Neural progenitor cell (in vitro differentiated cells): ENCODE measurements around the gene PRR35. TPM values are rescaled to one million over a fixed set of nuclear protein-coding genes. Genes with fewer than 3 reads are reported as not detected.

Experiments
- DNase-seq: peaks from one replicate; pipeline ENCODE4 v3.0.0-alpha.2; 2016; ENCODE audit warnings: low spot score
- H2AFZ ChIP-seq: fragments of 200-600 bp; sonication (generic); replicated peaks from 2 replicates; pipeline ENCODE4 v1.6.1; 2016; ENCODE audit warnings: antibody characterized with exemption
- H3F3A ChIP-seq: fragments of 200-600 bp; sonication (generic); 2 replicates; pipeline ENCODE4 v1.6.1; 2016; ENCODE audit warnings: antibody characterized with exemption, low read depth
- H3K27ac ChIP-seq: fragments of 200-600 bp; sonication (generic); 2 replicates; pipeline ENCODE4 v1.5.1; 2016; ENCODE audit warnings: mild to moderate bottlenecking
- H3K27me3 ChIP-seq: fragments of 200-600 bp; sonication (generic); 2 replicates; pipeline ENCODE4 v1.6.1; 2016; ENCODE audit warnings: mild to moderate bottlenecking, moderate library complexity
- H3K36me3 ChIP-seq: fragments of 200-600 bp; sonication (generic); 2 replicates; pipeline ENCODE4 v1.5.1; 2016
- H3K4me1 ChIP-seq: fragments of 200-600 bp; sonication (generic); 2 replicates; pipeline ENCODE4 v1.6.1; 2016; ENCODE audit warnings: mixed run types
- H3K4me2 ChIP-seq: fragments of 200-600 bp; sonication (generic); 2 replicates; pipeline ENCODE4 v1.6.1; 2016
- H3K4me3 ChIP-seq: fragments of 200-600 bp; sonication (generic); 2 replicates; pipeline ENCODE4 v1.5.1; 2016
- H3K79me2 ChIP-seq: fragments of 200-600 bp; sonication (generic); 2 replicates; pipeline ENCODE4 v1.6.1; 2016; ENCODE audit warnings: low read depth
- H3K9ac ChIP-seq: fragments of 200-600 bp; sonication (generic); 2 replicates; pipeline ENCODE4 v1.6.1; 2016
- H3K9me3 ChIP-seq: fragments of 200-600 bp; sonication (generic); 2 replicates; pipeline ENCODE4 v1.5.1; 2016; ENCODE audit warnings: low read depth
- H4K20me1 ChIP-seq: fragments of 200-600 bp; sonication (generic); 2 replicates; pipeline ENCODE4 v1.6.1; 2016; ENCODE audit warnings: low read depth
- H3K27ac Mint-ChIP-seq: 3 replicates; pipeline ENCODE4 v1.8.0; 2021; ENCODE audit warnings: mixed read lengths
- H3K27me3 Mint-ChIP-seq: 2 replicates; pipeline ENCODE4 v1.8.0; 2022; ENCODE audit warnings: low read depth, mild to moderate bottlenecking, inconsistent platforms, moderate library complexity, mixed read lengths; ENCODE audit not compliant: insufficient read depth
- H3K36me3 Mint-ChIP-seq: 3 replicates; pipeline ENCODE4 v1.8.0; 2021; ENCODE audit warnings: mixed read lengths
- H3K4me1 Mint-ChIP-seq: 3 replicates; pipeline ENCODE4 v1.8.0; 2021; ENCODE audit warnings: mixed read lengths
- H3K4me3 Mint-ChIP-seq: 3 replicates; pipeline ENCODE4 v1.8.0; 2021; ENCODE audit warnings: mild to moderate bottlenecking, moderate library complexity, mixed read lengths
- H3K9me3 Mint-ChIP-seq: 3 replicates; pipeline ENCODE4 v1.8.0; 2020; ENCODE audit warnings: mixed read lengths
- CTCF ChIP-seq: fragments of 200-600 bp; sonication (generic); IDR thresholded peaks from 2 replicates; pipeline ENCODE4 v1.5.1; 2017; ENCODE audit warnings: antibody characterized with exemption, mild to moderate bottlenecking
- EZH2 ChIP-seq: fragments of 200-600 bp; sonication (generic); IDR thresholded peaks from 2 replicates; pipeline ENCODE4 v1.6.1; 2017; ENCODE audit warnings: antibody characterized with exemption, mild to moderate bottlenecking, moderate library complexity
- EZH2phosphoT487 ChIP-seq: fragments of 200-600 bp; sonication (generic); IDR thresholded peaks from 2 replicates; pipeline ENCODE4 v1.6.1; 2017; ENCODE audit warnings: antibody characterized with exemption
- microRNA-seq: library from miRNA; unstranded; fragments of <30 nt; microRNA quantifications from one replicate; pipeline ENCODE4, GENCODE V29; 2016
- small RNA-seq: library from RNA; depleted of rRNA; stranded (forward); fragments of <200 nt; gene quantifications from one replicate; pipeline ENCODE3, GENCODE V24; 2015
- total RNA-seq: library from RNA; depleted of rRNA; stranded (reverse); fragments of >200 nt; gene quantifications from 2 replicates; pipeline ENCODE4 v1.2.3, GENCODE V29; 2015; ENCODE audit warnings: low replicate concordance

Gene PRR35
- total RNA-seq, 1 donor from 2014 or later, result not detected

- Mint-ChIP-seq H3K9me3 (peaks cover 12% of the 10 kb centered on the region), H3K36me3 (peaks cover 17% of the 10 kb centered on the region), H3K4me1 (peaks cover 8% of the 10 kb centered on the region), H3K27ac (no peak overlapping the region), H3K27me3 (peaks cover 15% of the 10 kb centered on the region), H3K4me3 (no peak overlapping the region)
- Histone ChIP-seq H3K9me3 (no peaks in the 10 kb centered on the region), H3K27me3 (no peaks in the 10 kb centered on the region), H3K79me2 (no peaks in the 10 kb centered on the region), H3K9ac (no peak overlapping the region), H4K20me1 (no peaks in the 10 kb centered on the region), H2AFZ (no peak overlapping the region), H3K36me3 (no peaks in the 10 kb centered on the region), H3K4me2 (no peak overlapping the region), H3K4me3 (no peak overlapping the region), H3F3A (no peaks in the 10 kb centered on the region), H3K27ac (no peak overlapping the region), H3K4me1 (no peaks in the 10 kb centered on the region)
- DNase-seq, result no peak
- TF ChIP-seq EZH2phosphoT487, result no peak
- no peak for TF ChIP-seq EZH2
- TF ChIP-seq CTCF, result no peak
Observed at GRCh38 chr16:615122-615521, 54.9 kb downstream of the PRR35 start.

Small RNA genes lying within 50 kb of the gene (microRNA-seq; reads per million reads assigned to microRNA genes)
- gene MIR3176 (1.5 reads per million), gene MIR5587 (not detected)

Small RNA genes lying within 50 kb of the gene (small RNA-seq; reads per million reads assigned to genes)
- gene MIR3176, result 0.07 reads per million
- not detected for gene MIR5587
- gene Z98883.1, result 0.07 reads per million

Other genes with a start within 250 kb of the PRR35 start
- gene AXIN1, start 207.7 kb upstream of the PRR35 start, total RNA-seq, result 19.6 and 35.4 TPM in 2 replicates
- gene MRPL28, start 189.9 kb upstream of the PRR35 start, total RNA-seq, result 82.2 and 138 TPM in 2 replicates
- 16.7 and 49.5 TPM in 2 replicates for gene PGAP6, start 178.4 kb upstream of the PRR35 start, total RNA-seq
- 93.3 and 236 TPM in 2 replicates for gene NME4, start 163.2 kb upstream of the PRR35 start, total RNA-seq
- gene DECR2, start 158.5 kb upstream of the PRR35 start, total RNA-seq, result 7.1 and 24.3 TPM in 2 replicates
- 15.5 and 45.2 TPM in 2 replicates for gene RAB11FIP3, start 134.7 kb upstream of the PRR35 start, total RNA-seq
- gene CAPN15, start 32.7 kb upstream of the PRR35 start, total RNA-seq, result 6.8 and 41.0 TPM in 2 replicates
- 0.28 TPM in 1 of 2 replicates, not detected in the other for gene NHLRC4, start 6.6 kb downstream of the PRR35 start, total RNA-seq
- 16.1 and 60.7 TPM in 2 replicates for gene PIGQ, start 9.6 kb downstream of the PRR35 start, total RNA-seq
- gene RAB40C, start 29.7 kb downstream of the PRR35 start, total RNA-seq, result 6.0 and 30.0 TPM in 2 replicates
- 5.9 and 22.5 TPM in 2 replicates for gene WFIKKN1, start 70.6 kb downstream of the PRR35 start, total RNA-seq
- gene METTL26, start 75.9 kb downstream of the PRR35 start, total RNA-seq, result 46.0 and 125 TPM in 2 replicates
- gene MCRIP2, start 81.4 kb downstream of the PRR35 start, total RNA-seq, result 1.5 and 4.7 TPM in 2 replicates
- 9.3 and 33.4 TPM in 2 replicates for gene WDR90, start 89.0 kb downstream of the PRR35 start, total RNA-seq
- gene RHOT2, start 107.7 kb downstream of the PRR35 start, total RNA-seq, result 34.0 and 138 TPM in 2 replicates
- 0.28 and 5.3 TPM in 2 replicates for gene RHBDL1, start 115.3 kb downstream of the PRR35 start, total RNA-seq
- 27.0 and 79.5 TPM in 2 replicates for gene STUB1, start 120.0 kb downstream of the PRR35 start, total RNA-seq
- 32.1 and 54.8 TPM in 2 replicates for gene JMJD8, start 123.9 kb downstream of the PRR35 start, total RNA-seq
- 3.5 and 12.5 TPM in 2 replicates for gene WDR24, start 130.0 kb downstream of the PRR35 start, total RNA-seq
- gene FBXL16, start 145.4 kb downstream of the PRR35 start, total RNA-seq, result 0.13 and 0.65 TPM in 2 replicates
- gene METRN, start 154.7 kb downstream of the PRR35 start, total RNA-seq, result 24.3 and 110 TPM in 2 replicates
- gene ANTKMT, start 160.8 kb downstream of the PRR35 start, total RNA-seq, result 7.5 and 20.9 TPM in 2 replicates
- gene CCDC78, start 166.0 kb downstream of the PRR35 start, total RNA-seq, result 0.67 and 3.7 TPM in 2 replicates
- 1.0 and 5.4 TPM in 2 replicates for gene HAGHL, start 166.7 kb downstream of the PRR35 start, total RNA-seq
- gene CIAO3, start 180.6 kb downstream of the PRR35 start, total RNA-seq, result 20.5 and 38.2 TPM in 2 replicates
- gene MSLN, start 200.3 kb downstream of the PRR35 start, total RNA-seq, result 0.82 and 1.2 TPM in 2 replicates
- 5.6 and 22.7 TPM in 2 replicates for gene RPUSD1, start 228.0 kb downstream of the PRR35 start, total RNA-seq
- 35.6 and 124 TPM in 2 replicates for gene CHTF18, start 228.2 kb downstream of the PRR35 start, total RNA-seq
- not detected in 2 replicates for gene GNG13, start 240.3 kb downstream of the PRR35 start, total RNA-seq